A549 (cell line): ENCODE data around the gene OVOL2. TPM values are rescaled to one million over a fixed set of nuclear protein-coding genes. Genes with fewer than 3 reads are reported as not detected.
A peak's percentile ranks its signal among the peaks of the same experiment; 100 is the strongest.

Experiments
- ATAC-seq, 2 experiments: fragments of 200-7000 bp in 1 of 2; fragments of >200 bp in 1 of 2; cut with Nextera tagmentation in 1 of 2; cut with Tn5 transposase in 1 of 2; 3 replicates each; pipeline versions ENCODE4 v1.8.0 to v1.9.1; 2018 to 2020; ENCODE audit warnings: mild to moderate bottlenecking in 1 of 2, moderate library complexity in 1 of 2
- CTCF ChIA-PET: fragments of 300-600 bp; sonication (Branson Sonifier 250); formaldehyde crosslinking; extraction: SDS; loops from one replicate; lab custom pipeline; 2021; ENCODE audit warnings: antibody characterized with exemption, inconsistent platforms; lab: Yijun Ruan, JAX
- POLR2A ChIA-PET: fragments of 350-600 bp; formaldehyde crosslinking; extraction: SDS; loops from one replicate; lab custom pipeline; 2021; ENCODE audit warnings: antibody characterized with exemption, inconsistent platforms; lab: Yijun Ruan, JAX
- DNase-seq, 2 experiments: peaks; one replicate each; pipeline versions ENCODE4 v3.0.0 to v3.0.0-alpha.2; 2011 to 2016; ENCODE audit warnings: low read depth in 1 of 2, low spot score in 1 of 2
- FAIRE-seq: peaks from 2 replicates; lab custom pipeline; 2011; peaks lifted over from hg19 to GRCh38; lab: Jason Lieb, UNC
- H3K27ac ChIP-seq, 2 experiments: fragments of >200 bp; sonication (Bioruptor Twin); formaldehyde crosslinking; 3 replicates each; pipeline ENCODE4 v1.5.1; 2016 to 2017
- H3K4me1 ChIP-seq: fragments of >200 bp; sonication (Bioruptor Twin); formaldehyde crosslinking; 3 replicates; pipeline ENCODE4 v1.6.1; 2016
- H3K4me2 ChIP-seq: fragments of >200 bp; sonication (Bioruptor Twin); formaldehyde crosslinking; 3 replicates; pipeline ENCODE4 v1.6.1; 2016
- H3K4me3 ChIP-seq: fragments of >200 bp; sonication (Bioruptor Twin); formaldehyde crosslinking; 3 replicates; pipeline ENCODE4 v1.5.1; 2016
- H3K9me3 ChIP-seq: fragments of >200 bp; sonication (Bioruptor Twin); formaldehyde crosslinking; 3 replicates; pipeline ENCODE4 v1.6.1; 2016
- BHLHE40 ChIP-seq: IDR thresholded peaks from 2 replicates; pipeline ENCODE4 v1.6.1; 2012; ENCODE audit warnings: low read depth, low read length, inconsistent platforms
- CHD2 ChIP-seq: fragments of 150-350 bp; IDR thresholded peaks from 2 replicates; pipeline ENCODE4 v1.6.1; 2014; ENCODE audit warnings: low read length; ENCODE audit not compliant: partially characterized antibody
- ESRRA ChIP-seq: fragments of 150-350 bp; IDR thresholded peaks from 2 replicates; pipeline ENCODE4 v1.6.1; 2014; ENCODE audit warnings: mild to moderate bottlenecking, low read length, borderline replicate concordance
- FOSB ChIP-seq: fragments of 250-450 bp; sonication (Bioruptor Pico); IDR thresholded peaks from 2 replicates; pipeline ENCODE4 v1.5.0; 2020; ENCODE audit warnings: mild to moderate bottlenecking, moderate library complexity
- HDAC2 ChIP-seq: fragments of 200-600 bp; sonication (generic); IDR thresholded peaks from 2 replicates; pipeline ENCODE4 v1.6.1; 2016
- HEYL ChIP-seq: fragments of 250-450 bp; sonication (Bioruptor Pico); IDR thresholded peaks from 2 replicates; pipeline ENCODE4 v1.8.0; 2021; ENCODE audit warnings: mild to moderate bottlenecking, moderate library complexity
- JUNB ChIP-seq: fragments of >200 bp; sonication (Bioruptor Twin); formaldehyde crosslinking; IDR thresholded peaks from 2 replicates; pipeline ENCODE4 v1.6.1; 2016
- KDM1A ChIP-seq: fragments of 200-600 bp; sonication (generic); IDR thresholded peaks from 2 replicates; pipeline ENCODE4 v1.6.1; 2016; ENCODE audit warnings: low read depth, mild to moderate bottlenecking
- KDM5A ChIP-seq: fragments of 200-600 bp; sonication (generic); IDR thresholded peaks from 2 replicates; pipeline ENCODE4 v1.6.1; 2016; ENCODE audit warnings: antibody characterized with exemption, mild to moderate bottlenecking
- MAFK ChIP-seq: fragments of 450-650 bp; IDR thresholded peaks from 2 replicates; pipeline ENCODE4 v1.6.1; 2014; ENCODE audit not compliant: partially characterized antibody
- MAZ ChIP-seq: fragments of 150-350 bp; IDR thresholded peaks from 2 replicates; pipeline ENCODE4 v1.6.1; 2014; ENCODE audit warnings: antibody characterized with exemption, low read depth, low read length, borderline replicate concordance
- MYC ChIP-seq: IDR thresholded peaks from 2 replicates; pipeline ENCODE4 v1.6.1; 2012; ENCODE audit warnings: mild to moderate bottlenecking, inconsistent platforms, low read length, improper control_type of control experiment, borderline replicate concordance
- NFE2L2 ChIP-seq: fragments of 150-350 bp; conservative IDR thresholded peaks from 2 replicates; pipeline ENCODE4 v1.6.1; 2014; ENCODE audit warnings: low read length
- NPAS2 ChIP-seq: fragments of 250-450 bp; sonication (Bioruptor Pico); IDR thresholded peaks from 2 replicates; pipeline ENCODE4 v1.8.0; 2022; ENCODE audit warnings: mild to moderate bottlenecking, moderate library complexity, borderline replicate concordance
- POLR2AphosphoS2 ChIP-seq: conservative IDR thresholded peaks from 2 replicates; pipeline ENCODE4 v1.6.1; 2012; ENCODE audit warnings: low read length, improper control_type of control experiment, inconsistent platforms
- RNF2 ChIP-seq: fragments of 200-600 bp; sonication (generic); IDR thresholded peaks from 2 replicates; pipeline ENCODE4 v1.6.1; 2016; ENCODE audit warnings: low read depth, mild to moderate bottlenecking, antibody characterized with exemption, moderate library complexity, borderline replicate concordance
- SREBF2 ChIP-seq: fragments of 450-650 bp; IDR thresholded peaks from 2 replicates; pipeline ENCODE4 v1.6.1; 2014; ENCODE audit warnings: mild to moderate bottlenecking, moderate library complexity
- ZC3H11A ChIP-seq: fragments of 450-650 bp; IDR thresholded peaks from 2 replicates; pipeline ENCODE4 v1.6.1; 2014; ENCODE audit warnings: antibody characterized with exemption, mild to moderate bottlenecking
- WGBS: methylation state at CpG from one replicate; pipeline ENCODE4 v1.1.6; 2017; ENCODE audit errors: missing lambda C conversion rate; 5-methylcytosine and 5-hydroxymethylcytosine counted together
- polyA plus RNA-seq, 4 experiments: library from polyadenylated mRNA; depleted of rRNA in 3 of 4; stranded (reverse); fragments of >200 nt; fragmentation: RNase III in 1 of 4; extraction: RNeasy Plus Mini Kit Qiagen cat#74134 plus additional on column Dnase treatment in 1 of 4; gene quantifications; 2 replicates in 3 of 4; 3 replicates in 1 of 4; pipeline ENCODE4 v1.2.3, GENCODE V29; 2011 to 2017
- TF ChIP-seq, protein P1 (sequence below): IDR thresholded peaks from 2 replicates; pipeline ENCODE4 v1.6.1; 2012
- TF ChIP-seq, protein P2 (sequence below): fragments of 150-350 bp; IDR thresholded peaks from 2 replicates; pipeline ENCODE4 v1.6.1; 2014; ENCODE audit warnings: low read depth, mild to moderate bottlenecking, low read length
- TF ChIP-seq, protein P3 (sequence below): IDR thresholded peaks from 2 replicates; pipeline ENCODE4 v1.6.1; 2012; ENCODE audit warnings: low read depth, borderline replicate concordance
- TF ChIP-seq, protein P4 (sequence below): fragments of 250-450 bp; sonication (Bioruptor Pico); IDR thresholded peaks from 2 replicates; pipeline ENCODE4 v1.5.0; 2020; ENCODE audit warnings: low read depth, mild to moderate bottlenecking, moderate library complexity

OVOL2 gene
- polyA plus RNA-seq, 2 of the 4 experiments (the other 2 are of a cell fraction) = not detected

DNA sequence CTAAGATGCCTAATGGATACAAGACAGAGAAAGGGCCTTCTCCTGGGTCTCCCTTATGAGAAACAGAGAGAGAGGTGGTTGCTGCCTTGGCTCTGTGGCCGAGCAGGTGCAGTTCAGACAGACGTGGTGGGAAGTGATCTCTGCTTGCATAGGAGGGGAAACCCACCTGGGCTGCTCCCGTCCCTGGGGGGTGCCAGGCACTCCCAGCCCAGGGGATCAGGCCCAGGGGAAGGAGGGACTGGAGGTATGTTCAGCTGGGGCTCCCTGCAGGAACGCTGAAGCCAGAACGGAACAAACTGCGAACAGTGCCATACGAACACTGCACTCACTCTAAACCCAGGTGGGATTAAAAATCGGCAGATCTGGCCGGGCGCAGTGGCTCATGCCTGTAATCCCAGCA is 35.7 kb upstream of the OVOL2 start:
- TF ChIP-seq NFE2L2 = no peak
- TF ChIP-seq, protein P1, sequence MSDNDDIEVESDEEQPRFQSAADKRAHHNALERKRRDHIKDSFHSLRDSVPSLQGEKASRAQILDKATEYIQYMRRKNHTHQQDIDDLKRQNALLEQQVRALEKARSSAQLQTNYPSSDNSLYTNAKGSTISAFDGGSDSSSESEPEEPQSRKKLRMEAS = no peak
- no peak for TF ChIP-seq RNF2
- TF ChIP-seq NPAS2 = no peak
- TF ChIP-seq CHD2 = no peak
- no peak for TF ChIP-seq ZC3H11A
- TF ChIP-seq SREBF2 = no peak
- no peak for TF ChIP-seq KDM1A
- TF ChIP-seq MAFK = no peak
- TF ChIP-seq POLR2AphosphoS2 = no peak
- TF ChIP-seq, protein P2, sequence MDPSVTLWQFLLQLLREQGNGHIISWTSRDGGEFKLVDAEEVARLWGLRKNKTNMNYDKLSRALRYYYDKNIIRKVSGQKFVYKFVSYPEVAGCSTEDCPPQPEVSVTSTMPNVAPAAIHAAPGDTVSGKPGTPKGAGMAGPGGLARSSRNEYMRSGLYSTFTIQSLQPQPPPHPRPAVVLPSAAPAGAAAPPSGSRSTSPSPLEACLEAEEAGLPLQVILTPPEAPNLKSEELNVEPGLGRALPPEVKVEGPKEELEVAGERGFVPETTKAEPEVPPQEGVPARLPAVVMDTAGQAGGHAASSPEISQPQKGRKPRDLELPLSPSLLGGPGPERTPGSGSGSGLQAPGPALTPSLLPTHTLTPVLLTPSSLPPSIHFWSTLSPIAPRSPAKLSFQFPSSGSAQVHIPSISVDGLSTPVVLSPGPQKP = no peak
- TF ChIP-seq, protein P3, sequence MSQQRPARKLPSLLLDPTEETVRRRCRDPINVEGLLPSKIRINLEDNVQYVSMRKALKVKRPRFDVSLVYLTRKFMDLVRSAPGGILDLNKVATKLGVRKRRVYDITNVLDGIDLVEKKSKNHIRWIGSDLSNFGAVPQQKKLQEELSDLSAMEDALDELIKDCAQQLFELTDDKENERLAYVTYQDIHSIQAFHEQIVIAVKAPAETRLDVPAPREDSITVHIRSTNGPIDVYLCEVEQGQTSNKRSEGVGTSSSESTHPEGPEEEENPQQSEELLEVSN = no peak
- TF ChIP-seq BHLHE40 = no peak
- ChIA-PET CTCF (no interaction called here), POLR2A (no interaction called here)
- H3K9me3 ChIP-seq = no peaks in the 10 kb centered on the region
- DNase-seq = no peak
- H3K4me3 ChIP-seq = no peak overlapping the region
- FAIRE-seq = no peak
- no peak; a peak in 1 of 6 replicates for ATAC-seq
- no peak overlapping the region for H3K4me2 ChIP-seq
- H3K27ac ChIP-seq = no peak overlapping the region
- WGBS = 59% methylated on average over 9 of the region's 10 CpGs
- H3K4me1 ChIP-seq = no peaks in the 10 kb centered on the region

DNA sequence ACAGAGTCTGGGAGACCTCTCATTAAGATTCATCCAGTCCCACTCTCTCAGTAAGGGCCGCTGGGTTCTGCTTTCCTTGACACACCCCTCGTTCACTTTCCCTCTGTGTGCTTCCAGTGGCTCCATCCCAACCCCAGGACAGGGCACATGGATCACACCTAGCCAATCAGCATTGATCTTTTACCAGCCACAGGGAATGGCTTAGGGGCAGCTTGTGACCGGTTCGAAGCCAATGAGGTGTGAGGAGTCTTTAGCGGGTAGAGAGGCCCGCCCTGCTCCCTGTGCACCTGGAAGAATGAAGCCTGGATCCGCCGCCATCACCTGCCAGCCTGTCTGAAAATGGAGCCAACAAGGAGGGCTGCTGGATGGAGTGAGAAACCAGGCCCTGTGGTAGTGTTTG is 35.2 kb upstream of the OVOL2 start:
- DNase-seq (no peak), FAIRE-seq (no peak), ATAC-seq (peak in 1 of 2 experiments; percentile 38; a peak in 3 of 6 replicates)
- ChIA-PET POLR2A (no interaction called here), CTCF (no interaction called here)
- H3K4me1 ChIP-seq = no peaks in the 10 kb centered on the region
- no peak overlapping the region for H3K27ac ChIP-seq
- H3K9me3 ChIP-seq = no peaks in the 10 kb centered on the region
- no peak overlapping the region for H3K4me2 ChIP-seq
- TF ChIP-seq JUNB (no peak), SREBF2 (no peak), KDM1A (no peak), MAZ (no peak), MAFK (no peak), MYC (no peak)
- H3K4me3 ChIP-seq = no peak overlapping the region
- 60% methylated on average over 8 of the region's 8 CpGs for WGBS

DNA sequence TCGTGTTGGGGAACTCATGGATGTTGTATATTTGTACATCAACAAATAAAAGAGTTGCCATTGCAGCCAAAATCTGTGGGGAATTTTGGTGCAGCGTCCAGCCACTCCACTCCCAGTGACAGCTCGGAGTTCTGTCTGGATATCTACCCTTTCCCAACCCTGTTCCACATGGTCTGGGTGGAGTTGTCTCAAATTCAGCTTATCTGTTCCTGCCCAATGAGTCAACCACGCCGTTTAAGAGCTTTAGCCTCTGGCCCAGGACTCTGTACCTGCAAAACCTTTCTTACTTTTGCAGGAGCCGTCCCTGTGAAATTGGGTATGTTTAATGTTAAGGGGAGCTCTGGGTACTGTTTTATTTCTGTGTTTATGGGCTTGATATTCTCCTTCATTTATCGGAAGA is 33.9 kb upstream of the OVOL2 start:
- H3K4me3 ChIP-seq = no peak overlapping the region
- no peaks in the 10 kb centered on the region for H3K4me1 ChIP-seq
- 0 out of 6 replicates have a peak, but pooled peaks of 1 of the 2 experiments have one; percentile 20 for ATAC-seq
- WGBS = 35% methylated on average over 7 of the region's 7 CpGs
- no peak overlapping the region for H3K27ac ChIP-seq
- POLR2A ChIA-PET = interaction anchor here (0.8 kb wide), 1 partner anchor 196 kb away, joined by 3 read pairs; the partner anchor contains the start of gene ZNF133
- H3K4me2 ChIP-seq = no peak overlapping the region
- no peak for FAIRE-seq
- H3K9me3 ChIP-seq = no peaks in the 10 kb centered on the region
- CTCF ChIA-PET = interaction anchor here (1.6 kb wide), 1 partner anchor 185 kb away, joined by 3 read pairs; no protein-coding TSS in a partner anchor
- DNase-seq = no peak
- no peak for TF ChIP-seq RNF2

DNA sequence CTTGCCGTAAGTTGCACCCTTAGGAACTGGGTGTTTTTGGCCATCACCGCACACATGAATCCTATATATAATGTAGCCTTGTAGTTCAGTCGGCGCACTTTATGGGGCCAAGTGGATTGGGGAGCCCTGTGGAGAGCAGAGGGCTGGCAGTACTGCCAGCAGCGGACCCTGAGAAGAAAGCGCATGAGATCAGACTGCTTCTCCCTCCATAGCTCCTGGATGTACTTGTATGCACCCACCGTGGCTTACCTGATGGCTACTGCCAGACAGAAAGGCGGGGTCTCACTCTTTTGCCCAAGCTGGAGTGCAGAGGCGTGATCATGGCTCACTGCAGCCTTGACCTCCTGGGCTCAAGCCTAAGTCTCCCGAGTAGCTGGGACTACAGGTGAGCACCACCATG is 32.8 kb upstream of the OVOL2 start:
- no peak overlapping the region for H3K27ac ChIP-seq
- POLR2A ChIA-PET = no interaction called here
- FAIRE-seq = no peak

More for the DNA sequence above, 32.8 kb upstream of the OVOL2 start:
- TF ChIP-seq SREBF2 (no peak), ESRRA (no peak), KDM5A (no peak), MAZ (no peak), BHLHE40 (no peak), JUNB (no peak), MAFK (no peak), HEYL (CRISPR knock-in tag) (no peak), HDAC2 (no peak), FOSB (CRISPR knock-in tag) (no peak)
- TF ChIP-seq, protein P4, sequence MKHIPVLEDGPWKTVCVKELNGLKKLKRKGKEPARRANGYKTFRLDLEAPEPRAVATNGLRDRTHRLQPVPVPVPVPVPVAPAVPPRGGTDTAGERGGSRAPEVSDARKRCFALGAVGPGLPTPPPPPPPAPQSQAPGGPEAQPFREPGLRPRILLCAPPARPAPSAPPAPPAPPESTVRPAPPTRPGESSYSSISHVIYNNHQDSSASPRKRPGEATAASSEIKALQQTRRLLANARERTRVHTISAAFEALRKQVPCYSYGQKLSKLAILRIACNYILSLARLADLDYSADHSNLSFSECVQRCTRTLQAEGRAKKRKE = no peak
- Histone ChIP-seq H3K4me2 (no peak overlapping the region), H3K9me3 (no peaks in the 10 kb centered on the region), H3K4me3 (no peak overlapping the region), H3K4me1 (no peaks in the 10 kb centered on the region)
- whole genome bisulfite sequencing = 56% methylated on average over 10 of the region's 10 CpGs
- CTCF ChIA-PET = interaction anchor here (0.6 to 1.6 kb wide), 5 partner anchors 13 to 562 kb away, joined by 3 to 4 read pairs (median 3); no protein-coding TSS in a partner anchor
- ATAC-seq (no peak), DNase-seq (no peak)
